GM20431 (cell line): ENCODE measurements around the gene ATP11A.

Experiments used
- in situ Hi-C: fragments of 300-500 bp; cut with MseI, MboI; formaldehyde crosslinking; loops from one replicate; pipeline ENCODE4 v1.15.0; 2020; ENCODE audit warnings: low sequenced_read_pairs; ENCODE audit not compliant: unreplicated experiment

Gene ATP11A

GRCh38 chr13:112755331-112755730, 65.5 kb downstream of the ATP11A start:
- in situ Hi-C loops, result no loop called here

DNA sequence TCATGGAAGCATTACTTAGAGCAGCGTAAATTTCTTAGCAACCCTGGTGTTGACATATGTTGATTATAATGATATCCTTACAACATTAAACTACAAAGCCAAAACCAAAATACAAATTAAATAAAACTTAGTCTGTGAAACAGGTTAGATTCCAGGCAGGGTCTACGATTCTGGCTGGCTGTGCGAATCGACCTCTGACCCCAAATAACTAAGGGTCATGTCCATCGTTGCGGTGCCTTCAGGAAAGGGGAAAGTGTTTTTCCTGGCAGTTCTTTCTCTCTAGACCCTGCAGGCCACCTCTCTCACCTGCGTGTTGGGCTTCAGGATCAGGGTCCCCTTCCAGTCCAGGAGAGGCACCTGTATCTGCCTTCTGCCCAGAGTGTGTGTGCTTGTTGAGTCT, 66.2 kb downstream of the ATP11A start:
- in situ Hi-C loops, result no loop called here

GRCh38 chr13:112756511-112756966, 66.7 kb downstream of the ATP11A start:
- in situ Hi-C loops, result no loop called here

- in situ Hi-C loops, result no loop called here
Measured at GRCh38 chr13:112756967-112757758, 67.3 kb downstream of the ATP11A start.

- in situ Hi-C loops, result no loop called here
Measured at GRCh38 chr13:112757759-112758086, 67.9 kb downstream of the ATP11A start.

GRCh38 chr13:112759053-112759452, 69.2 kb downstream of the ATP11A start:
- in situ Hi-C loops, result no loop called here

- in situ Hi-C loops, result no loop called here
Measured at GRCh38 chr13:112759827-112760226, 70.0 kb downstream of the ATP11A start.

DNA sequence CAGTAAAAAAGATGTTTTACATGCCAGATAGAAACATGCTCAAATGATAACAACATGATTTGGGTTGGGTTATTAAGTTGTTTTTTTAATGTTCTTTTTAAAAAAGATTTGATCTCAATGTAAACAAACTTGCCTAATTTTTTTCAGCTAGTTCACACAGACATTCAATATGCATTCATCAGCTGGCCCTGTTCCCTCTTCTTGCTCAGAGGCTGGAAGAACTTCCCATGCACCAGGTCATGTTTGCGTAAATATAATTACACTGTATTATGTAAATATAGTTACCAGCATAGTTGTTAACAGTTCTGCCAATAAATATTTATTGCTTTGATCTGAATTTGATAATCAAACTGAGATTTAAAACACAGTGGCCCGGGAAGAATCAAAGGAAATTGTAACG, 70.6 kb downstream of the ATP11A start:
- in situ Hi-C loops, result no loop called here

- in situ Hi-C loops, result no loop called here
Measured at GRCh38 chr13:112760931-112761330, 71.1 kb downstream of the ATP11A start.

GRCh38 chr13:112761701-112762689, 72.2 kb downstream of the ATP11A start:
- in situ Hi-C loops, result no loop called here

GRCh38 chr13:112762690-112763080, 72.8 kb downstream of the ATP11A start:
- in situ Hi-C loops, result no loop called here

- in situ Hi-C loops, result no loop called here
Measured at GRCh38 chr13:112764028-112764427, 74.2 kb downstream of the ATP11A start.

DNA sequence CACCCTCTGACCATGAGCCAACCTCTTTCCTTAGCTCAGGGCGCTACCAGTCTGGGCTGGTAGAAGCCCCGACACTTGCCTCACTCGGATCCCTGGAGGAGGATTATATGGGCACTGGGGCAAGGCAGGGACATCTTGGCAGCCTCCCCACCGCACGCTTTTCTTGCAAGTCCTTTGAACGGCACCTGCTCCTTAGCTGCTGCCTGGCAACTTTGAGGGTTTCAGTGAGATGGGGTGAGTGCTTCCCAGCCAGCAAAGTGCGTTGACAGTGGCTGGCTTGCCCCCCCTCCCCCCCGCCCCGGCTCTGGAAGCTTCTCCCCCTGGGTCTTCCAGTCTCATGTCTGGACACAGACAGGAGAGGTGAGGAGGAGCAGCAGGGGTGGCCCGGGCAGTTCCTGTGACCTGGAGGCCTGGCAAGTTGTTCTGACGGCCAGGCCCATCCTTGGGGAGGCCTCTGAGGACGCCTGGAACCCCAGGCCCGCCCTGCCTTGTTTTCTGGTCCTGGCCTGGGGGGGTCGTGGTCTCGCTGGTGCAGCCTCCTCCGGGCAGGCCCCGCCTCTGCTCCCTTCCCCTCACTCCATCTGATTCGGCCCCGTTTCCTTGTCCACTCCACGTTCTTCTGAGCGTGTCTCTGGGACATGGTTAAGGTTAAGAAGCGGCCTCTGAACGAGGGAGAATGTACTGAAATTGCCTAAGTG, 75.2 kb downstream of the ATP11A start:
- in situ Hi-C loops, result no loop called here

DNA sequence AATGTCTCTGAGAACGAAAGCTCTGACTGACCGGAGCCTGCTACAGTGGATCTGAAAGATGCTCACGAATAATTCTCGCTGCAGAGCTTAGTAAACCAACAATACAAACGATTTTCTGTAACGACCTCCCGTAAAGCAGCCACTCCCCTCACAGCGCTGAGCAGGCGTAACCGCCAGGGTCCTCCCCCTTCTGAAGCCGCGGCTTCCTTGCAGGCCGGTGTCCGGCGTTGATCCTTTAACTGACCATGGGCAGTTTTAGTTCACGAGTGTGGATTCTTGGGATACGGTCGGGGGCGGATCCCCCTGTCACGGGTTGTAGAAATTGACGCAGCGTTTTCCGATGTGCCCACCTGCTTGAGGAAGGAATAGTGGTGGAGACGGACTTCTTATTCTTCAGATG, 75.9 kb downstream of the ATP11A start:
- in situ Hi-C loops, result no loop called here

- in situ Hi-C loops, result no loop called here
Measured at GRCh38 chr13:112766336-112766735, 76.5 kb downstream of the ATP11A start.

DNA sequence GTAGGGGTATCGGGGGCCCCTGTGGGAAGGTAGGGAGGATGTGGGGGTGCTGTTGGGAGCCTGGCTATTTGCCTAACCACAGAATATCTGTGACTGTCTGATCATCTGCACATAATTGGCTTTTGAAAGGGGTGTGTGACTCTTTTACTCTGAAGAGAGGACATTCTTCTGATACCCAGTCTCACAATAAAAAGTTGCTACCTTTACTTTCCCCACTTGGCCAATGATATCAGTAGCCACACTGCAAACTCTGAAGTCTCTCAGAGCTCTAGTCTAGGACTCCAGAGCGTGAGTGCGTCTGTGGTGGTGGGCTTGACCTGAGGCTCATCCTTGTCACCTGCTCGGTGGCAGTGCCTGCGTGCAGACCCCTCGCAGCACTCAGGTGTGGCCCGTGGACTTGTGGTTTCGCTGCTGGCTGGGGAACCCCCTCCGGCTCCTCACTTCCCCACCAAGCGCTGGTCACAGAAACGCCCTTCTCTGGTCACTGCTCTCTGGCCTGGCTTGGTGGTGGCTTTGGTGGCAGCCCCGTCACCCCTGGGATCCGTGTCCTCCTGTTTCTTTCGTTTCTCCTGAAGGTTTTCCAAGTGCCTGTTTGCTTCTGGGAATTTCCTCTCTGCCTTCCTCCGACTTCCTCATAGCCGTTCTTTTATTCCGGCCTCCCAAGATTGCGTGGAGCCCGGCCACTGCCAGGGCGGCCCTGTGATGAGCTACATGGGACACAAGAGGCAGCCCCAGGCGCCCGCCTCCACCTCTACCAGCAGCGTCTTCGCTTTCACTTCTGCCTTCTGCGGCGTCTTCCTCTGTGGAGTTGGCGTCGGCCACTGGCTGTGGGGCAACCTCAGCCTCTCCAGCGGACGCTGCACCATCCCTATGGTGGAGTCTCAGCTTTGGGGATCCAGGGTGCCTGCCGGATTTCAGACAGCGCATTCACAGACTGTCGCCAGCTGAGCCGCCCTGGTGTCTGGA, 78.0 kb downstream of the ATP11A start:
- in situ Hi-C loops, result no loop called here

DNA sequence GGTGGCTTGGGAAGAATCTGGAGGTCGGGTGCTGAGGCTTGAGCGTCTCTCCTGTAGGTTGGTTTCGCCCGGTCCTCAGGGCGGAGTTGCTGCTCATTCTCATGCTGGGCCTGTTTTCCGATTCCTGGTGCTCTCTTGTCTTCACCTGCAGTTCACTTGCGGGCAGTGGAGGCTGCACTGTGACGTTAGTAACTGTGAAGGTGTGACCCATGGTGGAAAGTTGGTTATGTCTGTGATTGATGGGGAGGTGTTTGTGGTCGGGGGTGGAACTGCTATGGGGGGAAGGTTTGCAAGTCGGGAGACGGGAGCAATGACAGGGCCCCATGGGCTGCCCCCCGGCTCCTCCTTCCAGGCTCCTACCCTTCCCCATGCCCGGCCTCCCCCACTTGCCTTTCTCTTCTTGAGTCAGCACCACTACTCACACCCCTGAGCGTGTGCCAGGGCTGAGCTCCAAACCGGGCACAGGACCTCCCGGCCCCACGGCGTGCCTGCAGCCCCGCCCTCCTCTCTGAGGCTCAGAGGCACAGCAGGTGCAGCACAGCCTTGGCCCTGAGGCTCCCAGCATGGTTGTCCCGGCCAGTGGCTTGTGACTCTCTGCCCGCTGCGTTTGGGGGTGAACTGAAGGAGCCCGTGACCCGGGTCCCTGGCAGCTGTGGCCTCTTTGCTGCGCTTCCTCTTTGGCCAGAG, 79.1 kb downstream of the ATP11A start:
- in situ Hi-C loops, result no loop called here

GRCh38 chr13:112769615-112770014, 79.8 kb downstream of the ATP11A start:
- in situ Hi-C loops, result no loop called here

- in situ Hi-C loops, result no loop called here
Measured at GRCh38 chr13:112770504-112770903, 80.7 kb downstream of the ATP11A start.
